NOMO-1 treated with dmso at 0.1 percent for 144 hours (cell line): Measurements from ENCODE around the gene NAPSA.
"Not testable (repeated sequence)": the region's sequence is repeated elsewhere in the genome, so short reads cannot be mapped to it uniquely, and the experiment has no call there.

Experiments
- DNase-seq: peaks from one replicate; lab custom pipeline; 2025; ENCODE audit not compliant: unreplicated experiment; lab: John Stamatoyannopoulos, UW

NAPSA gene

GRCh38 chr19:50361290-50362029, 4.0 kb downstream of the NAPSA start:
- no peak for DNase-seq

- no peak for DNase-seq
Measured at GRCh38 chr19:50359328-50359818, 6.1 kb downstream of the NAPSA start.

- no peak for DNase-seq
Measured at GRCh38 chr19:50358483-50359327, 6.7 kb downstream of the NAPSA start.

GRCh38 chr19:50357178-50358100, 8.0 kb downstream of the NAPSA start:
- DNase-seq = peak; percentile 70

GRCh38 chr19:50356691-50357177, 8.7 kb downstream of the NAPSA start:
- DNase-seq = no peak

- DNase-seq = not testable (repeated sequence)
Measured at GRCh38 chr19:50353487-50353880, 12.0 kb downstream of the NAPSA start.

GRCh38 chr19:50352242-50352641, 13.2 kb downstream of the NAPSA start:
- DNase-seq = no peak

- DNase-seq = no peak
Measured at GRCh38 chr19:50349277-50350057, 16.0 kb downstream of the NAPSA start.

GRCh38 chr19:50347089-50347581, 18.3 kb downstream of the NAPSA start:
- peak; percentile 40 for DNase-seq

GRCh38 chr19:50344661-50345318, 20.6 kb downstream of the NAPSA start:
- DNase-seq = peak; percentile 86

GRCh38 chr19:50341091-50341564, 24.3 kb downstream of the NAPSA start:
- DNase-seq = peak; percentile 85

- no peak for DNase-seq
Measured at GRCh38 chr19:50340331-50340730, 25.1 kb downstream of the NAPSA start.

GRCh38 chr19:50337031-50337430, 28.4 kb downstream of the NAPSA start:
- DNase-seq = not testable (repeated sequence)

GRCh38 chr19:50334741-50335421, 30.6 kb downstream of the NAPSA start:
- no peak for DNase-seq

GRCh38 chr19:50333737-50334617, 31.5 kb downstream of the NAPSA start:
- DNase-seq = peak; percentile 65

- DNase-seq = peak; percentile 86
Measured at GRCh38 chr19:50333235-50333736, 32.2 kb downstream of the NAPSA start.

- no peak for DNase-seq
Measured at GRCh38 chr19:50332244-50333038, 33.0 kb downstream of the NAPSA start.
